CD14-positive monocyte (primary cell): Measurements from ENCODE around the gene CLTCL1. TPM values are rescaled to one million over a fixed set of nuclear protein-coding genes. Genes with fewer than 3 reads are reported as not detected.

Experiments used
- DNase-seq, 3 donors: peaks; one replicate each; pipeline ENCODE4 v3.0.0-alpha.2; 2011 to 2022
- H2AFZ ChIP-seq: 2 replicates; pipeline ENCODE4 v1.6.0; 2012; ENCODE audit warnings: mild to moderate bottlenecking, low read depth, low read length, inconsistent platforms; ENCODE audit not compliant: insufficient read depth, poor library complexity, severe bottlenecking
- H3K27ac ChIP-seq, 2 donors: 1 replicate in 1 of 2; 2 replicates in 1 of 2; pipeline ENCODE4 v1.5.1; 2012 to 2013; ENCODE audit warnings: low read length in 2 of 2, control low read depth in 1 of 2, inconsistent platforms in 1 of 2, low read depth in 1 of 2, mild to moderate bottlenecking in 1 of 2
- H3K27me3 ChIP-seq, 2 donors: one replicate each; pipeline versions ENCODE4 v1.6.0 to v1.6.1; 2011 to 2013; ENCODE audit warnings: low read length in 2 of 2; ENCODE audit not compliant: control insufficient read depth in 2 of 2, insufficient read depth in 2 of 2
- H3K36me3 ChIP-seq, 2 donors: replicated peaks in 1 of 2; 1 replicate in 1 of 2; 2 replicates in 1 of 2; pipeline versions ENCODE4 v1.5.1 to v1.6.1; 2012 to 2013; ENCODE audit warnings: low read length in 2 of 2, control low read depth in 1 of 2, inconsistent platforms in 1 of 2, mild to moderate bottlenecking in 1 of 2; ENCODE audit not compliant: insufficient read depth in 2 of 2, control insufficient read depth in 1 of 2
- H3K4me1 ChIP-seq, 2 donors: 1 replicate in 1 of 2; 2 replicates in 1 of 2; pipeline versions ENCODE4 v1.5.1 to v1.6.1; 2012 to 2013; ENCODE audit warnings: low read length in 2 of 2, control low read depth in 1 of 2, inconsistent platforms in 1 of 2, mild to moderate bottlenecking in 1 of 2, moderate library complexity in 1 of 2; ENCODE audit not compliant: insufficient read depth in 2 of 2, control insufficient read depth in 1 of 2
- H3K4me2 ChIP-seq: replicated peaks from 2 replicates; pipeline ENCODE3; 2012; ENCODE audit warnings: low read length, moderate library complexity, mild to moderate bottlenecking; ENCODE audit not compliant: poor library complexity, severe bottlenecking; ENCODE audit errors: extremely low read depth
- H3K4me3 ChIP-seq, 3 experiments: fragments of 200-600 bp in 1 of 3; sonication (generic) in 1 of 3; replicated peaks in 1 of 3; 1 replicate in 2 of 3; 2 replicates in 1 of 3; pipeline ENCODE4 v1.5.1; 2011 to 2013; ENCODE audit warnings: low read length in 3 of 3, mild to moderate bottlenecking in 3 of 3, control low read depth in 2 of 3, low read depth in 2 of 3, inconsistent platforms in 1 of 3, moderate library complexity in 1 of 3
- H3K79me2 ChIP-seq: 2 replicates; pipeline ENCODE4 v1.6.0; 2012; ENCODE audit warnings: mild to moderate bottlenecking, control low read depth, inconsistent platforms, low read length, moderate library complexity; ENCODE audit not compliant: insufficient read depth
- H3K9ac ChIP-seq: 2 replicates; pipeline ENCODE4 v1.6.0; 2017; ENCODE audit warnings: low read length, mild to moderate bottlenecking; ENCODE audit not compliant: insufficient read depth, poor library complexity, severe bottlenecking
- H3K9me3 ChIP-seq, 2 donors: replicated peaks in 1 of 2; 1 replicate in 1 of 2; 2 replicates in 1 of 2; pipeline versions ENCODE4 v1.5.1 to v1.6.1; 2012 to 2013; ENCODE audit warnings: low read length in 2 of 2, control low read depth in 1 of 2; ENCODE audit not compliant: control insufficient read depth in 1 of 2, insufficient read depth in 1 of 2
- H4K20me1 ChIP-seq: 2 replicates; pipeline ENCODE4 v1.6.0; 2012; ENCODE audit warnings: mild to moderate bottlenecking, low read length, control low read depth, moderate library complexity; ENCODE audit not compliant: insufficient read depth
- H3K27ac Mint-ChIP-seq, 7 donors: one replicate each; pipeline ENCODE4 v1.8.0; 2020; ENCODE audit warnings: mild to moderate bottlenecking in 7 of 7, mixed read lengths in 7 of 7, moderate library complexity in 6 of 7, inconsistent platforms in 2 of 7
- H3K27me3 Mint-ChIP-seq, 3 donors: one replicate each; pipeline ENCODE4 v1.8.0; 2021 to 2022; ENCODE audit warnings: low read depth in 3 of 3, mild to moderate bottlenecking in 3 of 3, mixed read lengths in 3 of 3, moderate library complexity in 3 of 3, inconsistent platforms in 1 of 3
- H3K36me3 Mint-ChIP-seq, 2 donors: one replicate each; pipeline ENCODE4 v1.8.0; 2020; ENCODE audit warnings: mixed read lengths in 2 of 2, inconsistent platforms in 1 of 2, mild to moderate bottlenecking in 1 of 2
- H3K4me1 Mint-ChIP-seq: one replicate; pipeline ENCODE4 v1.8.0; 2020; ENCODE audit warnings: mild to moderate bottlenecking, mixed read lengths
- H3K4me3 Mint-ChIP-seq, 2 donors: one replicate each; pipeline ENCODE4 v1.8.0; 2020; ENCODE audit warnings: mild to moderate bottlenecking in 2 of 2, mixed read lengths in 2 of 2, moderate library complexity in 1 of 2
- H3K9me3 Mint-ChIP-seq, 7 donors: one replicate each; pipeline ENCODE4 v1.8.0; 2020 to 2022; ENCODE audit warnings: mixed read lengths in 7 of 7, mild to moderate bottlenecking in 6 of 7, moderate library complexity in 6 of 7, inconsistent platforms in 2 of 7
- CTCF ChIP-seq: fragments of 200-600 bp; IDR thresholded peaks from one replicate; pipeline ENCODE4 v1.8.0; 2022; ENCODE audit warnings: antibody characterized with exemption, mild to moderate bottlenecking
- WGBS: methylation state at CpG from one replicate; pipeline ENCODE4 v1.1.5; 2013; ENCODE audit warnings: missing lambda C conversion rate; ENCODE audit not compliant: insufficient coverage; 5-methylcytosine and 5-hydroxymethylcytosine counted together
- intact Hi-C, 2 donors: fragments of 100-400 bp; cut with micrococcal nuclease; formaldehyde crosslinking; loops; one replicate each; pipeline versions ENCODE4 v1.15.0 to v1.15.1; 2023
- polyA plus RNA-seq, 3 donors: library from polyadenylated mRNA; depleted of rRNA in 1 of 3; unstranded in 2 of 3; stranded (reverse) in 1 of 3; fragments of 300-500 nt in 2 of 3; fragments of >200 nt in 1 of 3; fragmentation: Illumina TruSeq in 2 of 3; gene quantifications; 1 replicate in 2 of 3; 2 replicates in 1 of 3; pipeline ENCODE4 v1.2.3, GENCODE V29; 2012 to 2021

Gene CLTCL1
- polyA plus RNA-seq, 3 donors = 5.1 to 17.0 (median 6.1) TPM

- intact Hi-C loops = no loop called here
- no CpG with 5 or more reads among the region's 7 CpGs for WGBS
- no peaks in the 10 kb centered on the region for H4K20me1 ChIP-seq
- Mint-ChIP-seq H3K4me3 (no peak overlapping the region), H3K4me1 (peaks cover 39% of the 10 kb centered on the region), H3K27ac (peak overlapping the region in 3 of 7 donors; percentile 7 to 77 (median 36)), H3K9me3 (no peaks in the 10 kb centered on the region), H3K27me3 (no peaks in the 10 kb centered on the region), H3K36me3 (peaks cover 45 to 55% of the 10 kb centered on the region in 2 donors)
- no peak overlapping the region for H3K9ac ChIP-seq
- no peak for TF ChIP-seq CTCF
- peak overlapping the region in 1 of 2 donors; percentile 21 for H3K27ac ChIP-seq
- no peaks in the 10 kb centered on the region for H3K27me3 ChIP-seq
- DNase-seq = no peak
- H2AFZ ChIP-seq = no peak overlapping the region
- no peak overlapping the region for H3K4me2 ChIP-seq
- peaks cover 93% of the 10 kb centered on the region for H3K79me2 ChIP-seq
- H3K4me3 ChIP-seq = no peak overlapping the region
- H3K4me1 ChIP-seq = peaks cover 27 to 41% of the 10 kb centered on the region in 2 donors
- peaks cover 50 to 51% of the 10 kb centered on the region in 2 donors for H3K36me3 ChIP-seq
- H3K9me3 ChIP-seq = no peaks in the 10 kb centered on the region
Observed at GRCh38 chr22:19238900-19239299, 52.6 kb downstream of the CLTCL1 start.

GRCh38 chr22:19235874-19236273 is 55.6 kb downstream of the CLTCL1 start:
- peaks cover 15% of the 10 kb centered on the region for H3K4me1 Mint-ChIP-seq
- WGBS = no CpG with 5 or more reads among the region's 4 CpGs

More at GRCh38 chr22:19235874-19236273, 55.6 kb downstream of the CLTCL1 start:
- no peaks in the 10 kb centered on the region for H3K9me3 ChIP-seq
- no peak overlapping the region for H3K4me3 ChIP-seq
- peaks cover 8 to 16% of the 10 kb centered on the region in 2 donors for H3K4me1 ChIP-seq
- H3K27me3 ChIP-seq = no peaks in the 10 kb centered on the region
- H3K27ac Mint-ChIP-seq = peak overlapping the region in 2 of 7 donors; percentile 2 to 33
- peaks cover 80 to 81% of the 10 kb centered on the region in 2 donors for H3K36me3 ChIP-seq
- H3K27me3 Mint-ChIP-seq = no peaks in the 10 kb centered on the region
- H2AFZ ChIP-seq = no peak overlapping the region
- no peak overlapping the region for H3K4me2 ChIP-seq
- no peaks in the 10 kb centered on the region for H4K20me1 ChIP-seq
- H3K36me3 Mint-ChIP-seq = peaks cover 72 to 83% of the 10 kb centered on the region in 2 donors
- no peaks in the 10 kb centered on the region for H3K9me3 Mint-ChIP-seq
- no peak overlapping the region for H3K4me3 Mint-ChIP-seq
- peaks cover 75% of the 10 kb centered on the region for H3K79me2 ChIP-seq
- no peak for TF ChIP-seq CTCF
- H3K27ac ChIP-seq = peak overlapping the region in 1 of 2 donors; percentile 20
- DNase-seq = no peak
- intact Hi-C loops = no loop called here
- no peak overlapping the region for H3K9ac ChIP-seq
